Muscle of leg (tissue), 11 donors: ENCODE measurements around the gene SPG7. TPM values are rescaled to one million over a fixed set of nuclear protein-coding genes. Genes with fewer than 3 reads are reported as not detected.

Experiments used
- DNase-seq: peaks from one replicate; pipeline ENCODE4 v3.0.0; 2013
- H3K27ac ChIP-seq: one replicate; pipeline ENCODE4 v1.5.1; 2013; ENCODE audit warnings: mild to moderate bottlenecking, low read length, control low read depth
- H3K27me3 ChIP-seq: one replicate; pipeline ENCODE4 v1.6.1; 2013; ENCODE audit warnings: low read length; ENCODE audit not compliant: control insufficient read depth, insufficient read depth
- H3K36me3 ChIP-seq: one replicate; pipeline ENCODE4 v1.6.1; 2013; ENCODE audit warnings: low read length; ENCODE audit not compliant: control insufficient read depth, insufficient read depth
- H3K4me1 ChIP-seq: one replicate; pipeline ENCODE4 v1.6.1; 2013; ENCODE audit warnings: low read length; ENCODE audit not compliant: control insufficient read depth, insufficient read depth
- H3K4me3 ChIP-seq: one replicate; pipeline ENCODE4 v1.5.1; 2013; ENCODE audit warnings: low read length, control low read depth
- H3K9me3 ChIP-seq: replicated peaks from 2 replicates; pipeline ENCODE4 v1.6.1; 2013; ENCODE audit warnings: low read depth, low read length; ENCODE audit not compliant: control insufficient read depth
- WGBS: methylation state at CpG from one replicate; pipeline ENCODE4 v1.1.5; 2013; ENCODE audit warnings: missing lambda C conversion rate; ENCODE audit not compliant: insufficient coverage; 5-methylcytosine and 5-hydroxymethylcytosine counted together
- polyA plus RNA-seq, 8 donors: library from polyadenylated mRNA; unstranded; fragments of 120-200 nt; gene quantifications; one replicate each; pipeline versions ENCODE4 v1.2.1 to v1.2.3, GENCODE V29; 2013; ENCODE audit warnings: inconsistent platforms in 1 of 8, low replicate concordance in 1 of 8; ENCODE audit not compliant: insufficient read length in 8 of 8, insufficient read depth in 1 of 8
- total RNA-seq: library from RNA; stranded (reverse); fragments of 120-200 nt; gene quantifications from one replicate; pipeline ENCODE4 v1.2.4, GENCODE V29; 2013

The SPG7 gene
- total and polyA plus RNA-seq, 9 donors = 48.2 to 84.9 (median 64.9) TPM

- 86% methylated on average over 2 of the region's 2 CpGs for WGBS
- Histone ChIP-seq H3K27ac (no peak overlapping the region), H3K36me3 (peaks cover 2% of the 10 kb centered on the region), H3K9me3 (no peaks in the 10 kb centered on the region), H3K4me1 (peaks cover 20% of the 10 kb centered on the region), H3K4me3 (no peak overlapping the region), H3K27me3 (no peaks in the 10 kb centered on the region)
- no peak for DNase-seq
Observed at GRCh38 chr16:89472711-89473075, 35.5 kb upstream of the SPG7 start.

DNA sequence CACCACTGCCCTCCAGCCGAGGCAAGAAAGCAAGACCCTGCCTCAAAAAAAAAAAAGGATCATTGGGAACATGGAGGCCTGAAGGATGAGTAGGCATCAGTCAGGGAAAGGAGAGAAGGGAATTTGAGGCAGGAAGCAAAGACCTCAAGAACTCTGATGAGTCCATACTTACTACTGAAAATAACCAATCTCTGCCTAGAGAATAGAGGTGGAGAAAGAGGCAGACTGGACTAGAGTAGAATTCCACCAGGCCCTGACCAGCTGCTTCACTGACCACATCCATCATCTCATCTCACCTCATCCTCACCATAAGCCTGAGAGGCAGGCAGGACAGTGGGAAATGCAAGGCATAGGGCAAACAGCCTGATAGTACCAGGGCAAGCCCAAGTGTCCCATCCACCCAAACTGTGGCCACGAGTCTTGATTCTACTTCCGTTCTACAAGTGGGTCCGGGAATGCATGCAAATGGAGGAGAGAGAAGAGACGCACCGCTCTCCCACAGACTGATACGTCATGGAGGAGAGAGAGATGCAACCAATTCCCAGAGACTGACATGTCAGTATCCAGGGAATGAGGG, 35.0 kb upstream of the SPG7 start:
- Histone ChIP-seq H3K9me3 (no peaks in the 10 kb centered on the region), H3K27ac (no peak overlapping the region), H3K4me3 (no peak overlapping the region), H3K4me1 (peaks cover 23% of the 10 kb centered on the region), H3K27me3 (no peaks in the 10 kb centered on the region), H3K36me3 (peaks cover 2% of the 10 kb centered on the region)
- DNase-seq = no peak
- WGBS = 75% methylated on average over 2 of the region's 7 CpGs

GRCh38 chr16:89473791-89474414, 34.3 kb upstream of the SPG7 start:
- Histone ChIP-seq H3K36me3 (peaks cover 2% of the 10 kb centered on the region), H3K27me3 (no peaks in the 10 kb centered on the region), H3K9me3 (no peaks in the 10 kb centered on the region), H3K27ac (no peak overlapping the region), H3K4me1 (peaks cover 30% of the 10 kb centered on the region), H3K4me3 (no peak overlapping the region)
- WGBS = 85% methylated on average over 6 of the region's 9 CpGs
- DNase-seq = no peak

DNA sequence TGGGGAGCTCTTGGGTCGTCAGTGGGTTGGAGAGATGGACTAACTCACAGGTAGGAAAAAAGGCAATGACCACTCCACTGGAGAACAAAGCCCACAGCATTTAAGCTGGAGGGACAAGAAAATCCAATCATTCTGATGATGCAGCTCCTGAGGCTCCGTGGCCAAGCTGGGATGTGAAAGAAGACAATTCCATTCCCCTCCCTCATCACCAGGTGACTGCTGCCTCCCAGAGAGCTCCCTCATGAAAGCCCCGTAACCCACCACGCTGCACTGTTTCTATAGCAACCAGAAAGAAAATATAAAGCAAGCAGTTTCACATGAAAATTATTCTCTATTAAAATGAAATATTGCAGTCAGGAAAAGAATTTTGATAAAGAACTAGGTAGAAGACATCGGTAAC, 33.1 kb upstream of the SPG7 start:
- Histone ChIP-seq H3K36me3 (peaks cover 2% of the 10 kb centered on the region), H3K27me3 (no peaks in the 10 kb centered on the region), H3K27ac (no peak overlapping the region), H3K9me3 (no peaks in the 10 kb centered on the region), H3K4me3 (no peak overlapping the region), H3K4me1 (peaks cover 30% of the 10 kb centered on the region)
- WGBS = no CpG with 5 or more reads among the region's 5 CpGs
- no peak for DNase-seq

DNA sequence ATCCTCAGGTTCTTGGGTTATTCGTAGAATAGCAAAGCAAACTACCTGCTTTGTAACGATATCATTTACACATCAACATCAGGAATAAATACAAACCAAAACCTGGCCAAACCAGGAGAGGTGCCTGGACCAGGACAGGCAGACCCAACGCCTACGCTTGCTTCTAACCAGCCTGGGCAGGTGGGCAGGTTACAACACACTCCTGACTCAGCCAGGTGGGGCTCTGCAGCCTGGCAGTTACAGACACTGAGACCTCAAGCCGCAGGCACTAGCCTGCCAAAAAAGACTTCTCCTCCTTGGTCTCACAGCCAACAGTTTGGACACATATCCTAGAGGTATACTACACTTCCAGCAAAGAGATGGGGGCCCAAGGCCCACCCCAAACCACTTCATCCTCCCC, 31.8 kb upstream of the SPG7 start:
- H3K4me1 ChIP-seq = peaks cover 27% of the 10 kb centered on the region
- H3K36me3 ChIP-seq = peaks cover 2% of the 10 kb centered on the region
- no peak overlapping the region for H3K27ac ChIP-seq
- no peak overlapping the region for H3K4me3 ChIP-seq
- WGBS = 90% methylated on average over 5 of the region's 5 CpGs
- no peaks in the 10 kb centered on the region for H3K9me3 ChIP-seq
- H3K27me3 ChIP-seq = no peaks in the 10 kb centered on the region
- DNase-seq = no peak

DNA sequence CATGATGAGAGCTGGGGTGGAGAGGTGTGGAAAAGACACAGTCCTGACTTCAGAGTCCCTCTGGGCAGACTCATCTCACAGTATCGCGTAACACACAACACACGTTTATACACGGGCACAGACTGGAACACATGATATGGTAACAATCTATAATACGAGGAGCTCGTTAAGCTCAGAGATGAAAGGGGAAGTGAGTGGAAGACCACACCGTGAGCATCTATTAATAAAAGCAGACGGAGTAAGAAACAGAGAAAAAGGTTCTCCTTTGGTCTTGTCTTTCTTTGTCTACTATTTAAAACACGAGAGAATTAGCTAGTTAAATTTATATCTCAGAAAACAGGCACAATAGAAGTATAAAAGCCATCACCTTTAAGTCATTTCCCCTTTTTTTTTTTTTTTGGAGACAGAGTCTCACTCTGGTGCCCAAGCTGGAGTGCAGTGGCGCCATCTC, 31.4 kb upstream of the SPG7 start:
- no peak overlapping the region for H3K27ac ChIP-seq
- WGBS = 77% methylated on average over 4 of the region's 10 CpGs
- DNase-seq = no peak
- H3K4me1 ChIP-seq = peaks cover 31% of the 10 kb centered on the region
- no peaks in the 10 kb centered on the region for H3K27me3 ChIP-seq
- peaks cover 2% of the 10 kb centered on the region for H3K36me3 ChIP-seq
- no peak overlapping the region for H3K4me3 ChIP-seq
- H3K9me3 ChIP-seq = no peaks in the 10 kb centered on the region

DNA sequence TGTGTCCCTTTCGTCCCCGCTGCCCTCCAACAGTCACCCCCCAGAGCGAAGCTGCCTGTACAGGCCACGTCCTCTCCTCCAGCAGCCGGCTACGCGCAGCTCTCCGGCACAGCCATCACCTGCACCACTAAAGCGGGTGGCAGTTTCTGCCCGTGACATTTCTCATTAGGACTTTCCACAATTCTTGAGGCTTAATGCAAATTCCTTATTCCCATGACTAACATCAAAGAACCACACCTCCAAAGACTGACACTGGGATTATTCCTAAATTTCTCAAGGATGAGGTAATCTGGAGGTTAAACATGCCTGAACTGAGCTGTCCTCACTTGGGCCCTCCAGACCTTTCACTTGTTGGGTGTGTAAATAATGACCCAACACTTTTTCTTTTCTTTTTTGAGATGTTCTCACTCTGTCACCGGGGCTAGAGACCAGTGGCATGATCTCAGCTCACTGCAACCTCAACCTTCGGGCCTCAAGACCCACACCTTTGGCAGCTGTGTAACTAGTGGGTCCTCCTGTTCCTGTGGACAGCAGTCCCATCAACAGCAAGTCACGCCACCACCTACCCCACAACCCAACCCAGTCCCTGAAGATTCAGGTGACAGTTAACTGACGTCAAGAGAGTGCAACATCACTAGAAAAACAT, 29.5 kb upstream of the SPG7 start:
- H3K9me3 ChIP-seq = no peaks in the 10 kb centered on the region
- H3K27ac ChIP-seq = no peak overlapping the region
- no peak for DNase-seq
- H3K4me1 ChIP-seq = peaks cover 40% of the 10 kb centered on the region
- H3K4me3 ChIP-seq = no peak overlapping the region
- H3K27me3 ChIP-seq = no peaks in the 10 kb centered on the region
- WGBS = 76% methylated on average over 5 of the region's 14 CpGs
- H3K36me3 ChIP-seq = peaks cover 2% of the 10 kb centered on the region

DNA sequence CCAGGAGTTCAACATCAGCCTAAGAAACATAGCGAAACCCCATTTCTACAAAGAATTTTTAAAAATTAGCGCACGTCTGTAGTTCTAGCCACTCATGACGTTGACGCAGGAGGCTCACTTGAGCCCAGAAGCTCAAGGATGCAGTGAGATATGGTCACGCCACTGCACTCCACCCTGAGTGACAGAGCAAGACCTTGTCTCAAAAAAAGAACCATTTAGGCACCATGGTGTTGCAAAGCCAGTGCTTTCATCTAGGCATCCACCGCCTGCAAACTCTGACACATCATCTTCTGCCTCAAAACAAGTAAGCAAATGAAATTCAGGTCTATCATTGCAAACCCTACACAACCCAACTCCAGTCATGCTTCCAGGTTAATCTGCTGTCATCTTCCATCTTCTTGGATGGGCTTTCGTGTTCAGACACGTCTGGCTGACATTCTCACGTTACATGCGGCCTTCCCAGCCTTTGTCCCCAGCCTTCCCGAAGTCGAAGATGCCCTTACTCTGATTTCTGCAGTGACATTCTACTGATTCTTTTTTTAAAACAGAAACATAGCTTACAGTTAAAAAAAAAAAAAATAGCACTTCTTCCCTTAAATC, 26.7 kb upstream of the SPG7 start:
- H3K27ac ChIP-seq = no peak overlapping the region
- no peaks in the 10 kb centered on the region for H3K9me3 ChIP-seq
- H3K4me1 ChIP-seq = peaks cover 47% of the 10 kb centered on the region
- 74% methylated on average over 13 of the region's 13 CpGs for WGBS
- H3K27me3 ChIP-seq = no peaks in the 10 kb centered on the region
- H3K36me3 ChIP-seq = no peaks in the 10 kb centered on the region
- no peak overlapping the region for H3K4me3 ChIP-seq
- no peak for DNase-seq

GRCh38 chr16:89482150-89482816, 25.9 kb upstream of the SPG7 start:
- no peak overlapping the region for H3K4me3 ChIP-seq
- no peak overlapping the region for H3K27ac ChIP-seq
- WGBS = 51% methylated on average over 14 of the region's 14 CpGs
- no peak for DNase-seq
- H3K36me3 ChIP-seq = no peaks in the 10 kb centered on the region
- H3K4me1 ChIP-seq = peaks cover 44% of the 10 kb centered on the region
- no peaks in the 10 kb centered on the region for H3K27me3 ChIP-seq
- no peaks in the 10 kb centered on the region for H3K9me3 ChIP-seq

GRCh38 chr16:89482817-89483205, 25.4 kb upstream of the SPG7 start:
- Histone ChIP-seq H3K27ac (no peak overlapping the region), H3K27me3 (no peaks in the 10 kb centered on the region), H3K4me1 (peaks cover 46% of the 10 kb centered on the region), H3K36me3 (no peaks in the 10 kb centered on the region), H3K4me3 (no peak overlapping the region), H3K9me3 (no peaks in the 10 kb centered on the region)
- WGBS = no CpG with 5 or more reads among the region's 5 CpGs
- no peak for DNase-seq
